NT2/D1 (cell line): ENCODE measurements around the gene TRMT2A.

Experiments
- DNase-seq: peaks from one replicate; pipeline ENCODE4 v3.0.0-alpha.2; 2011; ENCODE audit warnings: low read depth, low spot score
- H3K27me3 ChIP-seq: 2 replicates; pipeline ENCODE4 v1.6.0; 2011; ENCODE audit warnings: mild to moderate bottlenecking; ENCODE audit not compliant: insufficient read length, insufficient read depth
- H3K36me3 ChIP-seq: 2 replicates; pipeline ENCODE4 v1.6.1; 2011; ENCODE audit warnings: mild to moderate bottlenecking, low read length, mixed read lengths; ENCODE audit not compliant: insufficient read depth, insufficient read length
- H3K4me1 ChIP-seq: 2 replicates; pipeline ENCODE4 v1.5.1; 2011; ENCODE audit not compliant: insufficient read depth, insufficient read length
- H3K4me3 ChIP-seq: 2 replicates; pipeline ENCODE4 v1.5.1; 2011; ENCODE audit warnings: low read depth; ENCODE audit not compliant: insufficient read length
- H3K9ac ChIP-seq: 2 replicates; pipeline ENCODE4 v1.6.0; 2011; ENCODE audit warnings: low read depth; ENCODE audit not compliant: insufficient read length
- H3K9me3 ChIP-seq: 2 replicates; pipeline ENCODE4 v1.5.1; 2011; ENCODE audit warnings: mild to moderate bottlenecking, low read length; ENCODE audit not compliant: insufficient read depth
- SUZ12 ChIP-seq: IDR thresholded peaks from 2 replicates; pipeline ENCODE4 v1.6.1; 2011; ENCODE audit not compliant: insufficient read length, insufficient read depth; ENCODE audit errors: extremely low read depth
- YY1 ChIP-seq: IDR thresholded peaks from 2 replicates; pipeline ENCODE4 v1.6.1; 2011; ENCODE audit not compliant: insufficient read length, insufficient read depth
- ZNF274 ChIP-seq: IDR thresholded peaks from 2 replicates; pipeline ENCODE4 v1.6.1; 2011; ENCODE audit warnings: mild to moderate bottlenecking, low read depth, low read length

Gene TRMT2A

GRCh38 chr22:20130731-20131596 lies 13.9 kb upstream of the TRMT2A start:
- DNase-seq: no peak
- no peaks in the 10 kb centered on the region for H3K9me3 ChIP-seq
- peaks cover 16% of the 10 kb centered on the region for H3K4me1 ChIP-seq
- peaks cover 30% of the 10 kb centered on the region for H3K36me3 ChIP-seq
- peak overlapping the region; percentile 83 for H3K9ac ChIP-seq
- TF ChIP-seq YY1: no peak
- TF ChIP-seq ZNF274: no peak
- TF ChIP-seq SUZ12: no peak
- H3K4me3 ChIP-seq: peak overlapping the region; percentile 58
- H3K27me3 ChIP-seq: no peaks in the 10 kb centered on the region

GRCh38 chr22:20130319-20130718 lies 13.3 kb upstream of the TRMT2A start:
- no peak for TF ChIP-seq ZNF274
- Histone ChIP-seq H3K9ac (peak overlapping the region; percentile 56), H3K27me3 (no peaks in the 10 kb centered on the region), H3K36me3 (peaks cover 34% of the 10 kb centered on the region), H3K4me3 (no peak overlapping the region), H3K9me3 (no peaks in the 10 kb centered on the region), H3K4me1 (peaks cover 16% of the 10 kb centered on the region)
- no peak for DNase-seq

- no peak for TF ChIP-seq YY1
- TF ChIP-seq SUZ12: no peak
- no peak for TF ChIP-seq ZNF274
- Histone ChIP-seq H3K9ac (no peak overlapping the region), H3K27me3 (no peaks in the 10 kb centered on the region), H3K36me3 (peaks cover 41% of the 10 kb centered on the region), H3K4me1 (peaks cover 16% of the 10 kb centered on the region), H3K9me3 (no peaks in the 10 kb centered on the region), H3K4me3 (no peak overlapping the region)
- no peak for DNase-seq
These were observed 12.7 kb upstream of the TRMT2A start for GRCh38 chr22:20129747-20130014.

GRCh38 chr22:20128902-20129746 lies 12.1 kb upstream of the TRMT2A start:
- no peak for DNase-seq
- peaks cover 13% of the 10 kb centered on the region for H3K4me1 ChIP-seq
- peaks cover 46% of the 10 kb centered on the region for H3K36me3 ChIP-seq
- no peak for TF ChIP-seq ZNF274
- no peak for TF ChIP-seq YY1
- no peak for TF ChIP-seq SUZ12
- H3K9me3 ChIP-seq: no peaks in the 10 kb centered on the region
- H3K27me3 ChIP-seq: no peaks in the 10 kb centered on the region
- no peak overlapping the region for H3K9ac ChIP-seq
- H3K4me3 ChIP-seq: no peak overlapping the region

GRCh38 chr22:20128619-20128901 lies 11.5 kb upstream of the TRMT2A start:
- H3K27me3 ChIP-seq: no peaks in the 10 kb centered on the region
- TF ChIP-seq ZNF274 (no peak), SUZ12 (no peak), YY1 (no peak)
- H3K36me3 ChIP-seq: peaks cover 52% of the 10 kb centered on the region
- no peak for DNase-seq
- no peak overlapping the region for H3K4me3 ChIP-seq
- no peaks in the 10 kb centered on the region for H3K9me3 ChIP-seq
- H3K9ac ChIP-seq: no peak overlapping the region
- peaks cover 8% of the 10 kb centered on the region for H3K4me1 ChIP-seq

- DNase-seq: no peak
- H3K4me3 ChIP-seq: no peak overlapping the region
- H3K36me3 ChIP-seq: peaks cover 56% of the 10 kb centered on the region
- H3K9ac ChIP-seq: no peak overlapping the region
- H3K27me3 ChIP-seq: no peaks in the 10 kb centered on the region
- H3K9me3 ChIP-seq: no peaks in the 10 kb centered on the region
- H3K4me1 ChIP-seq: peaks cover 9% of the 10 kb centered on the region
- no peak for TF ChIP-seq YY1
- no peak for TF ChIP-seq SUZ12
- no peak for TF ChIP-seq ZNF274
These were observed 11.0 kb upstream of the TRMT2A start for GRCh38 chr22:20127869-20128618.
